GM18519 (cell line): Measurements from ENCODE around the gene SPDYE2.
"Not testable (repeated sequence)": the region's sequence is repeated elsewhere in the genome, so short reads cannot be mapped to it uniquely, and the experiment has no call there.

Source experiments
- ATAC-seq: cut with Tn5 transposase; IDR thresholded peaks from one replicate; pipeline ENCODE4 v1.9.1; 2021; ENCODE audit warnings: mild to moderate bottlenecking, moderate library complexity; ENCODE audit not compliant: unreplicated experiment, low FRiP score

Gene SPDYE2

GRCh38 chr7:102550808-102551422, at the start of gene SPDYE2:
SPDYE2 (plus strand) TSS chr7:102551226; CDS start chr7:102553256, 2,030 bp downstream.
- ATAC-seq, result not testable (repeated sequence)

GRCh38 chr7:102503141-102503540, 47.9 kb upstream of the SPDYE2 start:
- not testable (repeated sequence) for ATAC-seq

- ATAC-seq, result not testable (repeated sequence)
These were observed 45.5 kb upstream of the SPDYE2 start for GRCh38 chr7:102505298-102506185.

GRCh38 chr7:102507410-102508088, 43.5 kb upstream of the SPDYE2 start:
- ATAC-seq, result not testable (repeated sequence)

- ATAC-seq, result not testable (repeated sequence)
These were observed 40.5 kb upstream of the SPDYE2 start for GRCh38 chr7:102510575-102510974.

- ATAC-seq, result not testable (repeated sequence)
These were observed 39.0 kb upstream of the SPDYE2 start for GRCh38 chr7:102511860-102512522.

- ATAC-seq, result not testable (repeated sequence)
These were observed 38.3 kb upstream of the SPDYE2 start for GRCh38 chr7:102512642-102513221.

- ATAC-seq, result peak; percentile 47
These were observed 35.9 kb upstream of the SPDYE2 start for GRCh38 chr7:102514881-102515721.

- ATAC-seq, result not testable (repeated sequence)
These were observed 35.1 kb upstream of the SPDYE2 start for GRCh38 chr7:102515889-102516288.

GRCh38 chr7:102516951-102517350, 34.1 kb upstream of the SPDYE2 start:
- ATAC-seq, result not testable (repeated sequence)

- peak; percentile 60 for ATAC-seq
These were observed 33.4 kb upstream of the SPDYE2 start, which contains the start of gene RASA4B for GRCh38 chr7:102517550-102518147. RASA4B (minus strand) TSS chr7:102517777; CDS start chr7:102517710, 67 bp downstream.

GRCh38 chr7:102520797-102521196, 30.2 kb upstream of the SPDYE2 start:
- not testable (repeated sequence) for ATAC-seq

GRCh38 chr7:102524803-102525202, 26.2 kb upstream of the SPDYE2 start:
- ATAC-seq, result not testable (repeated sequence)

GRCh38 chr7:102527182-102527581, 23.8 kb upstream of the SPDYE2 start:
- not testable (repeated sequence) for ATAC-seq

- not testable (repeated sequence) for ATAC-seq
These were observed 22.9 kb upstream of the SPDYE2 start for GRCh38 chr7:102527822-102528793.

GRCh38 chr7:102531583-102531982, 19.4 kb upstream of the SPDYE2 start:
- ATAC-seq, result not testable (repeated sequence)

- ATAC-seq, result not testable (repeated sequence)
These were observed 18.9 kb upstream of the SPDYE2 start for GRCh38 chr7:102532127-102532526.
